ENCODE results near the gene PIK3AP1.

GRCh38 chr10:96714031-96714590, 6.2 kb downstream of the PIK3AP1 start:
- TF ChIP-seq CTCF (conservative IDR thresholded peaks at IDR 0.05): no peak
- TF ChIP-seq EZH2 (IDR thresholded peaks at IDR 0.05; ENCODE audit: low read depth): no peak
